ENCODE data around the gene DNAAF1.

DNA sequence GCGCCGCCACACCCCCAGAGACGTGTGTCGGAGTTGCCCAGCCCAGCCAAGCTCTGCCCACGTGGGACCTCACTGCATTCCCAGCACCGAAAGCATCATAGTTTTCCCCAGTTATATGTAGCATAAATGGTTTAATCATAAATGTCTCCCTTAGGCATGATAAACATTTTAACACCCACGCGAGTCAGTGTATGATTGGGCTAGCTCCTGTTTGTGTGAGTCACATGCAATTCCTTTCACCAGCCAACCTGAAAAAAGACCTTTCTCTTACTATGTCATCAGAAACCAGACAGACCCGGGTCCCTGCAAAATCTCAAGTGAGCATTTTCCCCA, 32.6 kb downstream of the DNAAF1 start:
- TF ChIP-seq, protein P1, sequence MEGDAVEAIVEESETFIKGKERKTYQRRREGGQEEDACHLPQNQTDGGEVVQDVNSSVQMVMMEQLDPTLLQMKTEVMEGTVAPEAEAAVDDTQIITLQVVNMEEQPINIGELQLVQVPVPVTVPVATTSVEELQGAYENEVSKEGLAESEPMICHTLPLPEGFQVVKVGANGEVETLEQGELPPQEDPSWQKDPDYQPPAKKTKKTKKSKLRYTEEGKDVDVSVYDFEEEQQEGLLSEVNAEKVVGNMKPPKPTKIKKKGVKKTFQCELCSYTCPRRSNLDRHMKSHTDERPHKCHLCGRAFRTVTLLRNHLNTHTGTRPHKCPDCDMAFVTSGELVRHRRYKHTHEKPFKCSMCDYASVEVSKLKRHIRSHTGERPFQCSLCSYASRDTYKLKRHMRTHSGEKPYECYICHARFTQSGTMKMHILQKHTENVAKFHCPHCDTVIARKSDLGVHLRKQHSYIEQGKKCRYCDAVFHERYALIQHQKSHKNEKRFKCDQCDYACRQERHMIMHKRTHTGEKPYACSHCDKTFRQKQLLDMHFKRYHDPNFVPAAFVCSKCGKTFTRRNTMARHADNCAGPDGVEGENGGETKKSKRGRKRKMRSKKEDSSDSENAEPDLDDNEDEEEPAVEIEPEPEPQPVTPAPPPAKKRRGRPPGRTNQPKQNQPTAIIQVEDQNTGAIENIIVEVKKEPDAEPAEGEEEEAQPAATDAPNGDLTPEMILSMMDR (IDR thresholded peaks at IDR 0.05): no peak
- TF ChIP-seq POLR2A (IDR thresholded peaks at IDR 0.05): no peak
